Smooth muscle cell (in vitro differentiated cells): ENCODE measurements around the gene ACTMAP. TPM values are rescaled to one million over a fixed set of nuclear protein-coding genes. Genes with fewer than 3 reads are reported as not detected.

Experiments
- DNase-seq: peaks from one replicate; lab custom pipeline; 2025; ENCODE audit not compliant: unreplicated experiment; lab: John Stamatoyannopoulos, UW
- H2AFZ ChIP-seq: fragments of 200-600 bp; sonication (generic); 2 replicates; pipeline ENCODE4 v1.6.0; 2016; ENCODE audit warnings: antibody characterized with exemption, low read depth, mild to moderate bottlenecking
- H3F3A ChIP-seq: fragments of 200-600 bp; sonication (generic); 2 replicates; pipeline ENCODE4 v1.6.0; 2017; ENCODE audit warnings: antibody characterized with exemption, low read depth
- H3K27ac ChIP-seq: fragments of 200-600 bp; sonication (generic); 2 replicates; pipeline ENCODE4 v1.5.1; 2016; ENCODE audit warnings: low read depth, mild to moderate bottlenecking
- H3K27me3 ChIP-seq: fragments of 200-600 bp; sonication (generic); 2 replicates; pipeline ENCODE4 v1.6.1; 2016; ENCODE audit warnings: low read depth, mild to moderate bottlenecking
- H3K36me3 ChIP-seq: fragments of 200-600 bp; sonication (generic); 2 replicates; pipeline ENCODE4 v1.5.1; 2016; ENCODE audit warnings: low read depth
- H3K4me1 ChIP-seq: fragments of 200-600 bp; sonication (generic); 2 replicates; pipeline ENCODE4 v1.5.1; 2016; ENCODE audit warnings: low read depth
- H3K4me2 ChIP-seq: fragments of 200-600 bp; sonication (generic); 2 replicates; pipeline ENCODE4 v1.6.0; 2016; ENCODE audit warnings: mild to moderate bottlenecking
- H3K4me3 ChIP-seq: fragments of 200-600 bp; sonication (generic); 2 replicates; pipeline ENCODE4 v1.5.1; 2016; ENCODE audit warnings: mild to moderate bottlenecking
- H3K79me2 ChIP-seq: fragments of 200-600 bp; sonication (generic); 2 replicates; pipeline ENCODE4 v1.6.0; 2016; ENCODE audit warnings: low read depth, mild to moderate bottlenecking
- H3K9ac ChIP-seq: fragments of 200-600 bp; sonication (generic); 2 replicates; pipeline ENCODE4 v1.6.0; 2016; ENCODE audit warnings: low read depth
- H3K9me3 ChIP-seq: fragments of 200-600 bp; sonication (generic); replicated peaks from 2 replicates; pipeline ENCODE4 v1.5.1; 2016; ENCODE audit warnings: low read depth
- H4K20me1 ChIP-seq: fragments of 200-600 bp; sonication (generic); 2 replicates; pipeline ENCODE4 v1.6.0; 2016; ENCODE audit warnings: low read depth
- WGBS: methylation state at CpG from one replicate; pipeline ENCODE4 v1.1.7; 2016; ENCODE audit warnings: low lambda C conversion rate; 5-methylcytosine and 5-hydroxymethylcytosine counted together
- polyA plus RNA-seq: library from polyadenylated mRNA; unstranded; fragments of >200 nt; fragmentation: Nextera tagmentation; extraction: Ambion mirVana; gene quantifications from 2 replicates; pipeline ENCODE4 v1.2.1, GENCODE V29; 2016
- total RNA-seq: library from RNA; depleted of rRNA; stranded (reverse); fragments of >200 nt; gene quantifications from 2 replicates; pipeline ENCODE4 v1.2.3, GENCODE V29; 2014
- TF ChIP-seq, protein P1 (sequence below): fragments of 200-600 bp; sonication (generic); IDR thresholded peaks from 2 replicates; pipeline ENCODE4 v1.5.1; 2017; ENCODE audit warnings: borderline replicate concordance, mild to moderate bottlenecking, antibody characterized with exemption; ENCODE audit not compliant: insufficient read depth, poor library complexity, severe bottlenecking

Gene ACTMAP
- total and polyA plus RNA-seq, 2 experiments from 2014 or later: 2.9 to 8.6 TPM

DNA sequence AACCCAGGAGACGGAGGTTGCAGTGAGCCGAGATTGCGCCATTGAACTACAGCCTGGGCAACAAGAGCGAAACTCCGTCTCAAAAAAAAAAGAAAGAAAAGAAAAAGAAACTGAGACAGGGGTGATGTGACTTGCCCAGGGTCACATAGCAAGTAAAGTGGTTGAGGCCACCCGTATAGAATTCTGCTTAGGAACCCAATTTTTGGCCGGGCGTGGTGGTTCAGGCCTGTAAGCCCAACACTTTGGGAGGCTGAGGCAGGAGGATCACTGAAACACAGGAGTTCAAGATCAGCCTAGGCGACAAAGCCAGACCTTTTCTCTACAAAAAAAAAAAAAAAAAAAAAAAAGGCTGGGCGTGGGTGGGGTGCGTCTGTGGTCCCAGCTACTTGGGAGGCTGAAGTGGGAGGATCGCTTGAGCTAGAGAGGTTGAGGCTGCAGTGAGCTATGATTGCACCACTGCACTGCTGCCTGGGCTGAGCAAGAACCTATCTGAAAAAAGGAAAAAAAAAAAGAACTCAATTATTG lies 2.0 kb upstream of the ACTMAP start:
- Histone ChIP-seq H3K4me2 (peak overlapping the region; percentile 84), H3K4me1 (peaks cover 16% of the 10 kb centered on the region), H3K79me2 (peaks cover 55% of the 10 kb centered on the region), H3K27me3 (no peaks in the 10 kb centered on the region), H3K9me3 (no peaks in the 10 kb centered on the region), H3K27ac (peak overlapping the region; percentile 87), H3K36me3 (no peaks in the 10 kb centered on the region), H4K20me1 (peaks cover 35% of the 10 kb centered on the region), H2AFZ (no peak overlapping the region), H3K4me3 (peak overlapping the region; percentile 66), H3K9ac (peak overlapping the region; percentile 89), H3F3A (no peaks in the 10 kb centered on the region)
- TF ChIP-seq, protein P1, sequence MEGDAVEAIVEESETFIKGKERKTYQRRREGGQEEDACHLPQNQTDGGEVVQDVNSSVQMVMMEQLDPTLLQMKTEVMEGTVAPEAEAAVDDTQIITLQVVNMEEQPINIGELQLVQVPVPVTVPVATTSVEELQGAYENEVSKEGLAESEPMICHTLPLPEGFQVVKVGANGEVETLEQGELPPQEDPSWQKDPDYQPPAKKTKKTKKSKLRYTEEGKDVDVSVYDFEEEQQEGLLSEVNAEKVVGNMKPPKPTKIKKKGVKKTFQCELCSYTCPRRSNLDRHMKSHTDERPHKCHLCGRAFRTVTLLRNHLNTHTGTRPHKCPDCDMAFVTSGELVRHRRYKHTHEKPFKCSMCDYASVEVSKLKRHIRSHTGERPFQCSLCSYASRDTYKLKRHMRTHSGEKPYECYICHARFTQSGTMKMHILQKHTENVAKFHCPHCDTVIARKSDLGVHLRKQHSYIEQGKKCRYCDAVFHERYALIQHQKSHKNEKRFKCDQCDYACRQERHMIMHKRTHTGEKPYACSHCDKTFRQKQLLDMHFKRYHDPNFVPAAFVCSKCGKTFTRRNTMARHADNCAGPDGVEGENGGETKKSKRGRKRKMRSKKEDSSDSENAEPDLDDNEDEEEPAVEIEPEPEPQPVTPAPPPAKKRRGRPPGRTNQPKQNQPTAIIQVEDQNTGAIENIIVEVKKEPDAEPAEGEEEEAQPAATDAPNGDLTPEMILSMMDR: no peak
- no peak for DNase-seq
- WGBS: 72% methylated on average over 10 of the region's 12 CpGs

DNA sequence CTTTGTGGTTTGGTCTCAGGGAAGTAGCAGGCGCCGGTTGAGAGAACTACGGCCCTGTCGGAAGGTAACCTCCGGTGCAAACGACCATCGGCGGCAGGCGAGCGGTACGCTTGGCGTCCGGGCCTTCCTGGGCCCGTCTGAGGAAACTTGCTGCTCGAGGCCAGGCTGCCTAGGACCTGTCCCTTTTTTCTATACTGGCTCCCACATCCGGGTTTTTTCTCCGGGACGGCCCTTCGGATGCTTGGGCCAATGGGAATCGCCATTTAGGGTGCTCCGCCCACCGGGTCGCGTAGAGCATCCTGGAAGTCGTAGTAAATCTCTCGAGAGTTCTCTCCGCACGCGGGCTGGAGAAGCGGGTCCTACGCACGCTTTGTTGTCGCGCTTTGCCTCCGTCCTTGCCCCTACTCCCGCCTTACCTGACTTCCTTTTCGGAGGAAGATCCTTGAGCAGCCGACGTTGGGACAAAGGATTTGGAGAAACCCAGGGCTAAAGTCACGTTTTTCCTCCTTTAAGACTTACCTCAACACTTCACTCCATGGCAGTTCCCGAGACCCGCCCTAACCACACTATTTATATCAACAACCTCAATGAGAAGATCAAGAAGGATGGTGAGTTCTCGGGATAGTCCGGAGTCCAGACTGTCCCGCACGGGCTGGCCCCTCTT lies 729 bp upstream of the ACTMAP start, which contains the start of gene SNRPA:
TSS of gene SNRPA (plus strand) at position 330 of the 664 bp plus-strand sequence. CDS start at position 536, 206 bp downstream.
- Histone ChIP-seq H3F3A (no peaks in the 10 kb centered on the region), H3K79me2 (peaks cover 42% of the 10 kb centered on the region), H3K27me3 (no peaks in the 10 kb centered on the region), H3K4me1 (peaks cover 16% of the 10 kb centered on the region), H3K9me3 (no peaks in the 10 kb centered on the region), H3K9ac (peak within 1 kb of the TSS; percentile 89), H3K27ac (peak within 1 kb of the TSS; percentile 93), H3K36me3 (no peaks in the 10 kb centered on the region), H3K4me3 (peak within 1 kb of the TSS; percentile 72), H2AFZ (peak within 1 kb of the TSS; percentile 68), H3K4me2 (peak within 1 kb of the TSS; percentile 97), H4K20me1 (peaks cover 22% of the 10 kb centered on the region)
- TF ChIP-seq, protein P1: no peak
- WGBS: under 1% methylated on average over 45 of the region's 46 CpGs
- peak; percentile 99 for DNase-seq

DNA sequence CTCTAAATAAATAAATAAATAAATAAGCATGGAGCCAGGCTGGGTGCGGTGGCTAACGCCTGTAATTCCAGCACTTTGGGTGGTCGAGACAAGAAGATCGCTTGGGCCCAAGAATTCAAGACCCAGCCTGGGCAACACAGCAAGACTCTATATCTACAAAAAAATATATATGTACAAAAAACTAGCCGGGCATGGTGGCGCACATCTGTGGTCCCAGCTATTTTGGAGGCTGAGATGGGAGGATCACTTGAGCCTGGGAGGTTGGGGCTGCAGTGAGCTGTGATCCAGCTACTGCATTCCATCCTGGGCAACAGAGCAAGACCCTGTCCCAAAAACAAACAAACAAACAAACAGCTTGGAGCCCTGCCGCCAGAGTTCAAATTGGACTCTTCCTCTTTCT lies 2.7 kb downstream of the ACTMAP start:
- H3K4me1 ChIP-seq: peaks cover 12% of the 10 kb centered on the region
- WGBS: over 99% methylated on average over 7 of the region's 7 CpGs
- TF ChIP-seq, protein P1: no peak
- no peak overlapping the region for H2AFZ ChIP-seq
- H3K27me3 ChIP-seq: no peaks in the 10 kb centered on the region
- H3K36me3 ChIP-seq: no peaks in the 10 kb centered on the region
- H3K27ac ChIP-seq: no peak overlapping the region
- H3F3A ChIP-seq: peaks cover 8% of the 10 kb centered on the region
- no peaks in the 10 kb centered on the region for H3K9me3 ChIP-seq
- no peak overlapping the region for H3K4me3 ChIP-seq
- H3K9ac ChIP-seq: no peak overlapping the region
- no peak overlapping the region for H3K4me2 ChIP-seq
- DNase-seq: no peak
- peaks cover 10% of the 10 kb centered on the region for H3K79me2 ChIP-seq
- no peaks in the 10 kb centered on the region for H4K20me1 ChIP-seq
